ENCODE results near the gene ATP5F1E.
"Not testable (repeated sequence)": the region's sequence is repeated elsewhere in the genome, so short reads cannot be mapped to it uniquely, and the experiment has no call there.

The ATP5F1E gene

GRCh38 chr20:59022754-59023153, 9.4 kb downstream of the ATP5F1E start:
- in situ Hi-C loops (cut with MboI; ENCODE audit: low sequenced_read_pairs), result no loop called here

GRCh38 chr20:59020938-59021551, 11.1 kb downstream of the ATP5F1E start:
- in situ Hi-C loops (cut with MboI; ENCODE audit: low sequenced_read_pairs), result no loop called here

GRCh38 chr20:59019217-59019616, 12.9 kb downstream of the ATP5F1E start, which contains the start of gene TUBB1:
TSS of gene TUBB1 (plus strand) at chr20:59019429. CDS start at chr20:59019523, 94 bp downstream.
- in situ Hi-C loops (cut with MboI; ENCODE audit: low sequenced_read_pairs), result no loop called here

GRCh38 chr20:59018817-59019216, 13.3 kb downstream of the ATP5F1E start:
- in situ Hi-C loops (cut with MboI; ENCODE audit: low sequenced_read_pairs), result no loop called here

- in situ Hi-C loops (cut with MboI; ENCODE audit: low sequenced_read_pairs), result no loop called here
Measured at GRCh38 chr20:59017493-59018231, 14.5 kb downstream of the ATP5F1E start.

GRCh38 chr20:59016795-59017492, 15.2 kb downstream of the ATP5F1E start:
- in situ Hi-C loops (cut with MboI; ENCODE audit: low sequenced_read_pairs), result no loop called here

- in situ Hi-C loops (cut with MboI; ENCODE audit: low sequenced_read_pairs), result no loop called here
Measured at GRCh38 chr20:59015812-59016711, 16.1 kb downstream of the ATP5F1E start.

GRCh38 chr20:59015411-59015810, 16.7 kb downstream of the ATP5F1E start:
- in situ Hi-C loops (cut with MboI; ENCODE audit: low sequenced_read_pairs), result no loop called here

GRCh38 chr20:59014680-59015389, 17.3 kb downstream of the ATP5F1E start:
- in situ Hi-C loops (cut with MboI; ENCODE audit: low sequenced_read_pairs), result no loop called here

- in situ Hi-C loops (cut with MboI; ENCODE audit: low sequenced_read_pairs), result no loop called here
Measured at GRCh38 chr20:59013959-59014608, 18.1 kb downstream of the ATP5F1E start.

- in situ Hi-C loops (cut with MboI; ENCODE audit: low sequenced_read_pairs), result no loop called here
Measured at GRCh38 chr20:59013031-59013951, 18.8 kb downstream of the ATP5F1E start.

GRCh38 chr20:59011874-59012157, 20.3 kb downstream of the ATP5F1E start:
- in situ Hi-C loops (cut with MboI; ENCODE audit: low sequenced_read_pairs), result not testable (repeated sequence)

- in situ Hi-C loops (cut with MboI; ENCODE audit: low sequenced_read_pairs), result no loop called here
Measured at GRCh38 chr20:59010995-59011873, 20.9 kb downstream of the ATP5F1E start.

- in situ Hi-C loops (cut with MboI; ENCODE audit: low sequenced_read_pairs), result no loop called here
Measured at GRCh38 chr20:59010321-59010994, 21.7 kb downstream of the ATP5F1E start.

- in situ Hi-C loops (cut with MboI; ENCODE audit: low sequenced_read_pairs), result no loop called here
Measured at GRCh38 chr20:59008715-59009336, 23.3 kb downstream of the ATP5F1E start.

GRCh38 chr20:59007665-59008511, 24.2 kb downstream of the ATP5F1E start:
- in situ Hi-C loops (cut with MboI; ENCODE audit: low sequenced_read_pairs), result no loop called here

Data from HL-60/S4 (cell line).